Measurements from ENCODE around the gene IRS1. TPM values are rescaled to one million over a fixed set of nuclear protein-coding genes. Genes with fewer than 3 reads are reported as not detected.

IRS1 gene
- total and polyA plus RNA-seq, 2 donors (not counting 1 experiment from before 2014, with no cell fraction given), result 14.3 to 29.1 TPM

- Histone ChIP-seq H3K27ac (ENCODE audit: insufficient read depth, low read length) (no peak overlapping the region), H3K4me1 (ENCODE audit: control insufficient read depth, extremely low read depth, insufficient read depth, low read length) (no peaks in the 10 kb centered on the region), H4K20me1 (ENCODE audit: control insufficient read depth, extremely low read depth, insufficient read depth, low read length) (no peaks in the 10 kb centered on the region), H2AFZ (ENCODE audit: low read length) (no peak overlapping the region), H3K9me3 (ENCODE audit: control insufficient read depth, insufficient read depth, low read depth, low read length) (no peaks in the 10 kb centered on the region), H3K4me3 (replicated peaks in 1 of 4; ENCODE audit: control extremely low read depth in 1 of 4, insufficient read depth in 1 of 4, low read depth in 3 of 4, low read length in 4 of 4) (no peak overlapping the region), H3K9ac (ENCODE audit: insufficient read depth, low read length) (no peak overlapping the region), H3K4me2 (ENCODE audit: extremely low read depth, insufficient read depth, low read length) (no peak overlapping the region), H3K79me2 (ENCODE audit: control insufficient read depth, insufficient read depth, low read length) (no peaks in the 10 kb centered on the region), H3K27me3 (ENCODE audit: control insufficient read depth, insufficient read depth, low read length) (no peaks in the 10 kb centered on the region), H3K36me3 (ENCODE audit: control insufficient read depth, insufficient read depth, low read length) (no peaks in the 10 kb centered on the region)
- DNase-seq (ENCODE audit: low read depth in 2 of 2), result peak in 1 of 2 donors; percentile 5
- TF ChIP-seq EZH2 (IDR thresholded peaks at IDR 0.05; ENCODE audit: low read length, missing control alignments), result no peak
- no peak for TF ChIP-seq CTCF (conservative IDR thresholded peaks at IDR 0.05 in 1 of 2, IDR thresholded peaks at IDR 0.05 in 1 of 2; ENCODE audit: low read depth in 1 of 2, low read length in 2 of 2)
These were observed 28.6 kb upstream of the IRS1 start for GRCh38 chr2:226828191-226828590.

- no peaks in the 10 kb centered on the region for H3K27me3 ChIP-seq (ENCODE audit: control insufficient read depth, insufficient read depth, low read length)
- no peak for TF ChIP-seq CTCF (conservative IDR thresholded peaks at IDR 0.05 in 1 of 2, IDR thresholded peaks at IDR 0.05 in 1 of 2; ENCODE audit: low read depth in 1 of 2, low read length in 2 of 2)
- no peak overlapping the region for H3K27ac ChIP-seq (ENCODE audit: insufficient read depth, low read length)
- DNase-seq (ENCODE audit: low read depth in 2 of 2), result no peak
- H3K4me2 ChIP-seq (ENCODE audit: extremely low read depth, insufficient read depth, low read length), result no peak overlapping the region
- no peaks in the 10 kb centered on the region for H4K20me1 ChIP-seq (ENCODE audit: control insufficient read depth, extremely low read depth, insufficient read depth, low read length)
- H3K4me1 ChIP-seq (ENCODE audit: control insufficient read depth, extremely low read depth, insufficient read depth, low read length), result no peaks in the 10 kb centered on the region
- H3K9me3 ChIP-seq (ENCODE audit: control insufficient read depth, insufficient read depth, low read depth, low read length), result no peaks in the 10 kb centered on the region
- H3K4me3 ChIP-seq (replicated peaks in 1 of 4; ENCODE audit: control extremely low read depth in 1 of 4, insufficient read depth in 1 of 4, low read depth in 3 of 4, low read length in 4 of 4), result no peak overlapping the region
- no peak overlapping the region for H3K9ac ChIP-seq (ENCODE audit: insufficient read depth, low read length)
- H3K79me2 ChIP-seq (ENCODE audit: control insufficient read depth, insufficient read depth, low read length), result no peaks in the 10 kb centered on the region
- no peaks in the 10 kb centered on the region for H3K36me3 ChIP-seq (ENCODE audit: control insufficient read depth, insufficient read depth, low read length)
- no peak overlapping the region for H2AFZ ChIP-seq (ENCODE audit: low read length)
These were observed 25.4 kb upstream of the IRS1 start for GRCh38 chr2:226825056-226825455.

GRCh38 chr2:226818930-226819329, 19.3 kb upstream of the IRS1 start:
- Histone ChIP-seq H3K27ac (ENCODE audit: insufficient read depth, low read length) (no peak overlapping the region), H2AFZ (ENCODE audit: low read length) (no peak overlapping the region), H3K4me3 (replicated peaks in 1 of 4; ENCODE audit: control extremely low read depth in 1 of 4, insufficient read depth in 1 of 4, low read depth in 3 of 4, low read length in 4 of 4) (no peak overlapping the region), H3K9ac (ENCODE audit: insufficient read depth, low read length) (no peak overlapping the region), H3K36me3 (ENCODE audit: control insufficient read depth, insufficient read depth, low read length) (no peaks in the 10 kb centered on the region), H3K4me1 (ENCODE audit: control insufficient read depth, extremely low read depth, insufficient read depth, low read length) (no peaks in the 10 kb centered on the region), H3K4me2 (ENCODE audit: extremely low read depth, insufficient read depth, low read length) (no peak overlapping the region), H4K20me1 (ENCODE audit: control insufficient read depth, extremely low read depth, insufficient read depth, low read length) (no peaks in the 10 kb centered on the region), H3K79me2 (ENCODE audit: control insufficient read depth, insufficient read depth, low read length) (no peaks in the 10 kb centered on the region), H3K9me3 (ENCODE audit: control insufficient read depth, insufficient read depth, low read depth, low read length) (no peaks in the 10 kb centered on the region), H3K27me3 (ENCODE audit: control insufficient read depth, insufficient read depth, low read length) (no peaks in the 10 kb centered on the region)
- TF ChIP-seq EZH2 (IDR thresholded peaks at IDR 0.05; ENCODE audit: low read length, missing control alignments), result no peak
- DNase-seq (ENCODE audit: low read depth in 2 of 2), result no peak

Data from fibroblast of lung (primary cell).